ENCODE data around the gene TXLNA. TPM values are rescaled to one million over a fixed set of nuclear protein-coding genes. Genes with fewer than 3 reads are reported as not detected.

The TXLNA gene
- total and polyA plus RNA-seq, 2 experiments from 2014 or later: 15.2 to 52.1 TPM

GRCh38 chr1:32239790-32240139, 60.3 kb downstream of the TXLNA start (continued):
- TF ChIP-seq, protein P1, sequence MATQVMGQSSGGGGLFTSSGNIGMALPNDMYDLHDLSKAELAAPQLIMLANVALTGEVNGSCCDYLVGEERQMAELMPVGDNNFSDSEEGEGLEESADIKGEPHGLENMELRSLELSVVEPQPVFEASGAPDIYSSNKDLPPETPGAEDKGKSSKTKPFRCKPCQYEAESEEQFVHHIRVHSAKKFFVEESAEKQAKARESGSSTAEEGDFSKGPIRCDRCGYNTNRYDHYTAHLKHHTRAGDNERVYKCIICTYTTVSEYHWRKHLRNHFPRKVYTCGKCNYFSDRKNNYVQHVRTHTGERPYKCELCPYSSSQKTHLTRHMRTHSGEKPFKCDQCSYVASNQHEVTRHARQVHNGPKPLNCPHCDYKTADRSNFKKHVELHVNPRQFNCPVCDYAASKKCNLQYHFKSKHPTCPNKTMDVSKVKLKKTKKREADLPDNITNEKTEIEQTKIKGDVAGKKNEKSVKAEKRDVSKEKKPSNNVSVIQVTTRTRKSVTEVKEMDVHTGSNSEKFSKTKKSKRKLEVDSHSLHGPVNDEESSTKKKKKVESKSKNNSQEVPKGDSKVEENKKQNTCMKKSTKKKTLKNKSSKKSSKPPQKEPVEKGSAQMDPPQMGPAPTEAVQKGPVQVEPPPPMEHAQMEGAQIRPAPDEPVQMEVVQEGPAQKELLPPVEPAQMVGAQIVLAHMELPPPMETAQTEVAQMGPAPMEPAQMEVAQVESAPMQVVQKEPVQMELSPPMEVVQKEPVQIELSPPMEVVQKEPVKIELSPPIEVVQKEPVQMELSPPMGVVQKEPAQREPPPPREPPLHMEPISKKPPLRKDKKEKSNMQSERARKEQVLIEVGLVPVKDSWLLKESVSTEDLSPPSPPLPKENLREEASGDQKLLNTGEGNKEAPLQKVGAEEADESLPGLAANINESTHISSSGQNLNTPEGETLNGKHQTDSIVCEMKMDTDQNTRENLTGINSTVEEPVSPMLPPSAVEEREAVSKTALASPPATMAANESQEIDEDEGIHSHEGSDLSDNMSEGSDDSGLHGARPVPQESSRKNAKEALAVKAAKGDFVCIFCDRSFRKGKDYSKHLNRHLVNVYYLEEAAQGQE (IDR thresholded peaks at IDR 0.05; ENCODE audit: unreplicated experiment): no peak
- TF ChIP-seq ZNF114 (CRISPR knock-in tag; IDR thresholded peaks at IDR 0.05): no peak
- no peak for TF ChIP-seq POLR2AphosphoS5 (IDR thresholded peaks at IDR 0.05; ENCODE audit: low read depth)
- TF ChIP-seq, protein P2, sequence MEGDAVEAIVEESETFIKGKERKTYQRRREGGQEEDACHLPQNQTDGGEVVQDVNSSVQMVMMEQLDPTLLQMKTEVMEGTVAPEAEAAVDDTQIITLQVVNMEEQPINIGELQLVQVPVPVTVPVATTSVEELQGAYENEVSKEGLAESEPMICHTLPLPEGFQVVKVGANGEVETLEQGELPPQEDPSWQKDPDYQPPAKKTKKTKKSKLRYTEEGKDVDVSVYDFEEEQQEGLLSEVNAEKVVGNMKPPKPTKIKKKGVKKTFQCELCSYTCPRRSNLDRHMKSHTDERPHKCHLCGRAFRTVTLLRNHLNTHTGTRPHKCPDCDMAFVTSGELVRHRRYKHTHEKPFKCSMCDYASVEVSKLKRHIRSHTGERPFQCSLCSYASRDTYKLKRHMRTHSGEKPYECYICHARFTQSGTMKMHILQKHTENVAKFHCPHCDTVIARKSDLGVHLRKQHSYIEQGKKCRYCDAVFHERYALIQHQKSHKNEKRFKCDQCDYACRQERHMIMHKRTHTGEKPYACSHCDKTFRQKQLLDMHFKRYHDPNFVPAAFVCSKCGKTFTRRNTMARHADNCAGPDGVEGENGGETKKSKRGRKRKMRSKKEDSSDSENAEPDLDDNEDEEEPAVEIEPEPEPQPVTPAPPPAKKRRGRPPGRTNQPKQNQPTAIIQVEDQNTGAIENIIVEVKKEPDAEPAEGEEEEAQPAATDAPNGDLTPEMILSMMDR (conservative IDR thresholded peaks at IDR 0.05; ENCODE audit: low read depth in 2 of 2): no peak

DNA sequence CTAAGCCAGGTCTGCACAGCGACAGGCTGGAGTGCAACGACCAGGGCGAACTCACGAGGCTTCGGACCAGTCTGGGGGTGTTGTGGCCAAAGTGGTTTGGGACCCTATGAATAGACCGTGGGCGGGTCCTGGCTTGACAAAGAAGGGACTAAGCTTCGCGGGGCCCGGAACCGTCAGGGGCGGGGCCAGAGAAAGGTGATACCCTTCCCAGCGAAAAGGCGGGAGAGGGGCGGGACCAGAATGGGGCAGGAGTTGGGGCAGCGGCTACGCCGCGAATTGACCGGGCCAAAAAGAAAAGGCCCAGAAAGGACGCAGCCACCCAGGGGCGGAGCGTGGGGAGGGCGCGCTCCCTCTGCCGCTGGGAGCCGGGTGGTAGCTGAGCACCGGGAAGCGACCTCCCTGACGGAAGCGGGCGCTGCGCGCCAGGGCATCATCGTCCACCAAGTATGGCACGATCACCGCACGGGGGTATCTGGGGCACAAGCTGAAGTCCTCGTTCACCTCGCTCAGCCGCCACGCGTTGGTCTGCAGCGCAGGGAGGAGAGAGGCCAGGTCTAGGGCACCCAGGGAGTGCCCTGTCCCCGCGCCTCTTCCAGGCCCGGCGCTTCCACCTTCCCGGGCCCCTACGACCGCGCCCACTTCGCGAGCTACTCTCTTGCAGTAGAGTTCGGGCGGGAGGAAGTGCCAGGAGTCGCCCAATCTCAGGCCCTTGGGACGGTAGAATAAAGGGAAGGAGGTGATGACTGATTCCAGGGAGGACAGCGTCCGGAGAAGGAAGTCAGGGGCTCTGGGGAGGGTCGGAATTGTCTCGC, 60.9 kb downstream of the TXLNA start:
- Histone ChIP-seq H3F3A (replicated peaks; ENCODE audit: low read depth) (peaks cover 20% of the 10 kb centered on the region), H3K79me2 (replicated peaks; ENCODE audit: insufficient read depth) (peaks cover 7% of the 10 kb centered on the region; the same call in 1 of the 2 replicates), H3K27ac (ENCODE audit: low read depth) (peak overlapping the region; percentile 85), H3K4me1 (ENCODE audit: insufficient read depth) (peaks cover 19% of the 10 kb centered on the region), H4K20me1 (replicated peaks; ENCODE audit: insufficient read depth) (no peaks in the 10 kb centered on the region), H3K4me2 (peak overlapping the region; percentile 99), H3K36me3 (ENCODE audit: insufficient read depth) (no peaks in the 10 kb centered on the region), H3K4me3 (peak overlapping the region; percentile 66), H3K27me3 (ENCODE audit: insufficient read depth) (peaks cover 7% of the 10 kb centered on the region; the same call in 1 of the 2 replicates), H3K9me2 (ENCODE audit: insufficient read depth) (no peaks in the 10 kb centered on the region), H2AFZ (peak overlapping the region; percentile 84)
- peak overlapping the region; percentile 88 for H3K4me3 Mint-ChIP-seq
- peak overlapping the region; percentile 81 for H3K27ac Mint-ChIP-seq
- DNase-seq (ENCODE audit: low spot score) (peak; percentile 99), ATAC-seq (peak; percentile 76)
- no peaks in the 10 kb centered on the region; the same call in 2 of the 3 replicates for H3K36me3 Mint-ChIP-seq (ENCODE audit: low read depth)
- TF ChIP-seq, protein P2 (conservative IDR thresholded peaks at IDR 0.05; ENCODE audit: low read depth in 2 of 2): peak in 1 of 2 experiments; percentile 43; a peak in 1 of 4 replicates
- TF ChIP-seq POLR2AphosphoS5 (IDR thresholded peaks at IDR 0.05; ENCODE audit: low read depth) (peak; percentile 94), ETS1 (IDR thresholded peaks at IDR 0.05) (no peak), CREB1 (CRISPR knock-in tag; IDR thresholded peaks at IDR 0.05; ENCODE audit: low read depth) (peak; percentile 32; the same call in 1 of the 2 replicates)
- peaks cover 16% of the 10 kb centered on the region for H3K4me1 Mint-ChIP-seq
- H3K27me3 Mint-ChIP-seq (ENCODE audit: insufficient read depth, low read depth, poor library complexity): peaks cover 13% of the 10 kb centered on the region
- no peaks in the 10 kb centered on the region for H3K9me3 Mint-ChIP-seq

Data from GM23338 (cell line).